ENCODE measurements around the gene HSPA1L. TPM values are rescaled to one million over a fixed set of nuclear protein-coding genes. Genes with fewer than 3 reads are reported as not detected.
"Not testable (repeated sequence)": the region's sequence is repeated elsewhere in the genome, so short reads cannot be mapped to it uniquely, and the experiment has no call there.

HSPA1L gene
- 1.8 TPM for total RNA-seq

- peak; percentile 93 for DNase-seq
Observed at GRCh38 chr6:31815025-31815838, at the start of gene HSPA1L, which contains the start of gene HSPA1A. Gene HSPA1L, minus strand, starts transcription at chr6:31815283. Its CDS starts 3,311 bp downstream, at chr6:31811972. Gene HSPA1A, plus strand, starts transcription at chr6:31815543. Its CDS starts 214 bp downstream, at chr6:31815757.

DNA sequence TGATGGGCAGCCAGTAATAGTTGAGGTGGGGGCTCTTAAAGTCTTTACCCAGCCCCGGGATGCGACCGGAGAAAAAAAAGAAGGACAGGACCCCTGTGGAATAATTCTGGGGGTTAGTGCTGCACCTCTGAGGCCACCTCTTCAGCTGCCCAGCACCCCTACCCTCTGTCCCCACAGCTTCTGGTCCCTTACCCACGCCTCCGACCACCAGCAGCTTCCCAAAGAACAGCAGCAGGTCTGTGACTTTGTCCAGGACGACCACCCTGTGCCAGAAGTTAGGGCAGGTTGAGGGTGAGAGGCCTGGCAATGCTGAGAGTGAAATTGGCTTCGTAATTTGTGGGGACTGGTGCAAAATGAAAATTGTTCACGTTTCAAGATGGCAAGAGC lies 49.7 kb upstream of the HSPA1L start:
- DNase-seq = no peak

- DNase-seq = not testable (repeated sequence)
Observed at GRCh38 chr6:31864123-31864562, 49.1 kb upstream of the HSPA1L start.

- DNase-seq = peak; percentile 100
Observed at GRCh38 chr6:31862344-31863235, 47.5 kb upstream of the HSPA1L start, which contains the start of gene NEU1. Gene NEU1, minus strand, starts transcription at chr6:31862821. Its CDS starts 45 bp downstream, at chr6:31862776.

- DNase-seq = no peak
Observed at GRCh38 chr6:31861919-31862343, 46.8 kb upstream of the HSPA1L start.

DNA sequence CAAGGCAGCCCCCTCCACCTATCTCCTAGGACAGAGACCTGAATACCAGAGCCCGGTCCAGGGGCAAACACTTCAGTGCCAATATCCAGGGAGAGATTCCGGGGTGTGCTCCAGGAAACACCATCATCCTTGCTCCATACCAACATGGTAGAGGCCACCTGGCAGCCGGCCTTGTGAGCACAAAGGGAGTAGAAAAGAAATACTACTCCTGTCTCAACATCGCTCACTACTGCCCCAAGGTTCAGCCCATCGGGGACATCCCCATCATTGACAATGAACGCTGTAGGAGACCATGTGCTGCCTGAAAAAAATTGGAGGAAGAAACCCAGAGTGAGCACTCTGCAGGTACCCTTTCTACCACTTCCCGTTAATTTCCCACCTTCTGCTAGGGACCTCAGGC lies 46.1 kb upstream of the HSPA1L start:
- no peak for DNase-seq

- DNase-seq = no peak
Observed at GRCh38 chr6:31860349-31860748, 45.3 kb upstream of the HSPA1L start.

DNA sequence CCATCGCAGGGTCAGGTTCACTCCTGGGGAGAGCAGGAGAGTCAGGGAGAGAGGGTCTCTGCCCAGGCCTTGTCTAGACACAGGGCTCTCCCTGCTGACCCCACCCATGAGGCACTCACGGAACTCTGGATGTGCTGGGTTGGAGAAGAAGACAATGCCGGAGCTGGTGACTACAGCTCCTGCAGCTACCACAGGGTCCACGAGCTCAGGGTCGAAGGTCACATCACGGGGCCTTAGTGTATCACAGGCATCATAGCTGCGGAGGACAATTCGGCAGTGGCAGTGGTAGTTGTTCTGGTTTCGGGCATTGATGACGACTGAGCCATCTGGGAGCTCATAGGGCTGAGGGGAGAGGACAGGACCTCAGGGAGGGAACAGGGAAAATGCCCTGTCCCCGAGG lies 44.8 kb upstream of the HSPA1L start:
- DNase-seq = no peak

GRCh38 chr6:31858707-31859106 lies 43.6 kb upstream of the HSPA1L start:
- DNase-seq = no peak

DNA sequence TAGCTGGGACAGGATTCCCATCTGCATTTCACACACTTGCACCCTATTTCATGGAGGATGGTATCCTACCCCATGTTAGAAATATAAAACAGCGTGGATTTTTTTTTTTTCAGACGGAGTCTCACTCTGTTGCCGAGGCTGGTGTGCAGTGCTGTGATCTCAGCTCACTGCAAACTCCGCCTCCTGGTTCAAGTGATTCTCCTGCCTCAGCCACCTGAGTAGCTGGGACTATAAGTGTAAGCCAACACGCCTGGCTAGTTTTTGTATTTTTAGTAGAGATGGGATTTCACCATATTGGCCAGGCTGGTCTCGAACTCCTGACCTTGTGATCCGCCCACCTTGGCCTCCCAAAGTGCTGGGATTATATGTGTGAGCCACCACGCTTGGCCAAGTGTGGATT lies 42.7 kb upstream of the HSPA1L start:
- DNase-seq = not testable (repeated sequence)

- DNase-seq = not testable (repeated sequence)
Observed at GRCh38 chr6:31851980-31852718, 37.1 kb upstream of the HSPA1L start.

DNA sequence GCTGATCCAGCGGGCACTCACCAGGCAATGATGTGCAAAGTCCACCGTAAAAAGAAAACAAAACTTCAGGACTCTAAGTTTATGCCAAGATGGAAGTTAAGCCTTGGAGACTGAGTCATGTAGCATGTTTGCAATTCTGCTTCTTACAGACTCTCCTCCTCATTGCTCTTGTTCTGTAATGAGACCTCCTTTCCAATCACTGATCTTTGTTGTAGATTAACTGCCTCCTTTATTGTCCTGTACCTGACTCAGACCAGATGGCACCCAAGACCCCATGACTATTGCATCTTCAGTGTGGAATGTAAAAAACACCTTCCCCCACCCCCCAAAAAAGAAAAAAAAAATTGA lies 36.4 kb upstream of the HSPA1L start:
- no peak for DNase-seq

DNA sequence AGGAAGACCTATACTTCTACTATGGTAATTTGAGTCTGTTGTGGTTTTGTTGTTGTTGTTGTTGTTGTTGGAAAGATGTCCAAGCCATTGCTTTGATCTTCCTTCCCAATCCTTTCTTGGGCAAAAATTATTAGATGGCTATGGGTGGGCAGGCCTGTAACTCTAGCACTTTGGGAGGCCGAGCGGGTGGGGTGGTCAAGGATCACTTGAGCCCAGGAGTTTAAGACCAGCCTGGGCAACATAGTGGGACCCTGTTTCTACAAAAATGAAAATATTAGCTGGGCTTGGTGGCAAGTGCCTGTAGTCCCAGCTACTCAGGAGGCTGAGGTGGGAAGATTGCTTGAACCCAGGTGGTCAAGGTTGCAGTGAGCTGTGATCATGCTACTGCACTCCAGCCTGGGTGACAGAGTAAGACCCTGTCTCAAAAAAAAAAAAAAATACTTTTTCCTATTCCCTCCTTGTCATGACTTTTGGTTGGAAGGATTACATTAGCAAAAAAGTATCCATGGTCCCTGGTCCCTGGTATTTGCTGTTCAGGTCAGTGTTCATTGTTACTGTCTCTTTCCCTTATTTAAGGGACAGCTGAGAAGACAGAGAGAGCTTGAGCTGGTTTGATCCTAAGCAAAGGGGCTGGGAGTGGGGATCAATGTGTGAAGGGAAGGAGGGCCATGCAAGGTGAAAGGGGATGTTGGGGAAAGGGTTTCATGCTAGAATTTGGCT lies 35.8 kb upstream of the HSPA1L start:
- DNase-seq = no peak

GRCh38 chr6:31847276-31847978 lies 32.3 kb upstream of the HSPA1L start:
- no peak for DNase-seq

GRCh38 chr6:31844507-31844906 lies 29.4 kb upstream of the HSPA1L start:
- DNase-seq = no peak

- no peak for DNase-seq
Observed at GRCh38 chr6:31842053-31842452, 27.0 kb upstream of the HSPA1L start.

- not testable (repeated sequence) for DNase-seq
Observed at GRCh38 chr6:31839779-31840126, 24.7 kb upstream of the HSPA1L start.

DNA sequence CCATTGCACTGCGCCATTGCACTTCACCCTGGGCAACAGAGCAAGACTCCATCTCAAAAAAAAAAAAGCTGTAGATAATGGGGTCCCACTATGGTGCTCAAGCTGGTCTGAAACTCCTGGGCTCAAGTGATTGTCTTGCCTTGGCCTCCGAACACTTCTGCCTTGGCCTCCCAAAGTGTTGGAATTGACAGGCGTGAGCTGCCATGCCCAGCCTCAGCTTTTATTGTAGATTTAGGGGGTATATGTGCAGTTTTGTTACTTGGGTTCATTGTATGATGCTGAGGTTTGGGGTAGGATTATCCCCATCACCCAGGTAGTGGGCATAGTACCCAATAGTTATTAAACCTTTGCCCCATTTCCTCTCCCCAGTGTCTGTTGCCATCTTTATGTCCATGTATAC lies 23.9 kb upstream of the HSPA1L start:
- DNase-seq = no peak

- DNase-seq = not testable (repeated sequence)
Observed at GRCh38 chr6:31838114-31838553, 23.1 kb upstream of the HSPA1L start.

- no peak for DNase-seq
Observed at GRCh38 chr6:31837369-31838113, 22.5 kb upstream of the HSPA1L start.
